GM21360 (cell line): ENCODE measurements around the gene PEX14.
"Not testable (repeated sequence)": the region's sequence is repeated elsewhere in the genome, so short reads cannot be mapped to it uniquely, and the experiment has no call there.

Source experiments
- ATAC-seq: cut with Tn5 transposase; IDR thresholded peaks from one replicate; pipeline ENCODE4 v1.9.1; 2021; ENCODE audit warnings: mild to moderate bottlenecking, moderate library complexity; ENCODE audit not compliant: unreplicated experiment

PEX14 gene, protein sequence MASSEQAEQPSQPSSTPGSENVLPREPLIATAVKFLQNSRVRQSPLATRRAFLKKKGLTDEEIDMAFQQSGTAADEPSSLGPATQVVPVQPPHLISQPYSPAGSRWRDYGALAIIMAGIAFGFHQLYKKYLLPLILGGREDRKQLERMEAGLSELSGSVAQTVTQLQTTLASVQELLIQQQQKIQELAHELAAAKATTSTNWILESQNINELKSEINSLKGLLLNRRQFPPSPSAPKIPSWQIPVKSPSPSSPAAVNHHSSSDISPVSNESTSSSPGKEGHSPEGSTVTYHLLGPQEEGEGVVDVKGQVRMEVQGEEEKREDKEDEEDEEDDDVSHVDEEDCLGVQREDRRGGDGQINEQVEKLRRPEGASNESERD

DNA sequence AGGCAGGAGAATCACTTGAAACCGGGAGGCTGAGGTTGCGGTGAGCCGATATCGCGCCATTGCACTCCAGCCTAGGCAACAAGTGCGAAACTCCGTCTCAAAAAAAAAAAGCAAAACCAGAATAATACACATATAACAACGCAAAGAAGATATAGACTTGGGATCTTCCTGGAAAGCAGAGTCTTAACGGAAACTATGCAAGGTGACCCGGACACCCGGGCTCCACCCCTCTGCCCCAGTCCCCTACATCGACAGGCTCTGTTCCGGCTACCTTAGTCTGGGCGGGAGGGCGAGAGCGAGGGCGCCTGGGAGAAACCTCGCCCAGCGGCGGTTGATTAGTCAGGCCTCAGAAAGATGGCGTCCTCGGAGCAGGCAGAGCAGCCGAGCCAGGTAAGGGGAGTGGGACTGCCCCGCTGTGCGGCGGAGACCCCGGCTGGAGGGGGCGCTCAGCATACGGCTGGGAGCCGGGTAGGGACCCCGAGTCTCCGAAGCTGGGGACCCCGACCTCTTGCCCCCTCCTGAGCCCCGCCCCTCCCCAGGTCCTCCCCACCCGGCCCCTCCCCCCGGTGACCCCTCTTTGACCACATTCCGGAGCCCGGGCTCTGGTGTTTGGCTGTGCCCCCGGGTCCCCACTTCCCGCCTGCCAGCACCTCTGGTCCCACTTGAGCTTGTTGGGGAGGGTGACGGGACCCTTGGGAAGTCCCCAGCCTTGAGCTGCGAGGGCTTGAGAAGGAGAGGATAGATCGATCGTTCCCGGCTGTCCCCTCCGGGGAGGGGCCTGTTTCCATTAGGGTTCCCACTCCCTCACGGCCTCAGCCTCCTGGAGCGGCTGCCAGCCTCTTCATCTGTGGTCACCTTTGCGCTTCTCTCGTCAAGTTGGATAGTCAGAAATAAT, at the start of gene PEX14:
TSS of gene PEX14 (plus strand) at position 338 of the 895 bp plus-strand sequence. CDS start at position 355, 17 bp downstream.
- ATAC-seq, result peak; percentile 57

DNA sequence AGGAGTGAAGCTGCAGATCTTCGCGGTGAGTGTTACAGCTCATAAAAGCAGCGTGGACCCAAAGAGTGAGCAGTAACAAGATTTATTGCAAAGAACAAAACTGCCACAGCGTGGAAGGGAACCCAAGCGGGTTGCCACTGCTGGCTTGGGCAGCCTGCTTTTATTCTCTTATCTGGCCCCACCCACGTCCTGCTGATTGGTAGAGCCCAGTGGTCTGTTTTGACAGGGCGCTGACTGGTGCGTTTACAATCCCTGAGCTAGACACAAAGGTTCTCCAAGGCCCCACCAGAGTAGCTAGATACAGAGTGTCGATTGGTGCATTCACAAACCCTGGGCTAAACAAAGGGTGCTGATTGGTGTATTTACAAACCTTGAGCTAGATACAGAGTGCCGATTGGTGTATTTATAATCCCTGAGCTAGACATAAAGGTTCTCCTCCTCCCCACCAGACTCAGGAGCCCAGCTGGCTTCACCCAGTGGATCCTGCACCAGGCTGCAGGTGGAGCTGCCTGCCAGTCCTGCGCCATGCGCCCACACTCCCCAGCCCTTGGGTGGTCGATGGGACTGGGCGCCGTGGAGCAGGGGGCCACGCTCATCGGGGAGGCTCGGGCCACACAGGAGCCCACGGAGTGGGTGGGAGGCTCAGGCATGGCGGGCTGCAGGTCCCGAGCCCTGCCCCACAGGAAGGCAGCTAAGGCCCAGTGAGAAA, 48.8 kb upstream of the PEX14 start:
- ATAC-seq, result not testable (repeated sequence)

DNA sequence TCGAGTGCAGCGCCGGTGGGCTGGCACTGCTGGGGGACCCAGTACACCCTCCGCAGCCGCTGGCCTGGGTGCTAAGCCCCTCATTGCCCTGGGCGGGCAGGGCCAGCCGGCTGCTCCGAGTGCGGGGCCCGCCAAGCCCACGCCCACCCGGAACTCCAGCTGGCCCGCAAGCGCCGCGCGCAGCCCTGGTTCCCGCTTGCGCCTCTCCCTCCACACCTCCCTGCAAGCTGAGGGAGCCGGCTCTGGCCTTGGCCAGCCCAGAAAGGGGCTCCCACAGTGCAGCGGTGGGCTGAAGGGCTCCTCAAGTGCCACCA, 48.3 kb upstream of the PEX14 start:
- not testable (repeated sequence) for ATAC-seq

- no peak for ATAC-seq
These were observed 45.8 kb upstream of the PEX14 start for GRCh38 chr1:10428984-10429383.

DNA sequence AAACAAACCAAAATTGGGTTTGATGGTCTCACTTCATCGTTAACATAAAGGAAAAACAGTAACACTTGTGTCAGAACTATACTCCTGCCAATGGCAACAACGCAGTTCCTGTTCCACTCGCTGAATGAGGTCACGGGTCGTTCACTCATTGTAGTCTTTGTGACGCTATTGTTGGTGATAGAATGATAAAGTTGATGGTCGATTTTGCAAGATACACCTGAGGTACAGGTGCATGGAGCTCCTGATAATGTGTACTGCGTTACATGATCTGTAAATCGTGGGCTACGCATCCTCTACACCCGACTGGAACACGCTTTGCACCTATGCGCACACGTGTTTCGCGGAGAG, 44.9 kb upstream of the PEX14 start:
- no peak for ATAC-seq

GRCh38 chr1:10430216-10431069, 44.3 kb upstream of the PEX14 start, which contains the start of gene CENPS:
Gene CENPS, plus strand, starts transcription at chr1:10430433. Its CDS starts 85 bp downstream, at chr1:10430518.
- peak; percentile 69 for ATAC-seq

- ATAC-seq, result no peak
These were observed 43.5 kb upstream of the PEX14 start for GRCh38 chr1:10431070-10431730.

GRCh38 chr1:10432910-10433700, 41.6 kb upstream of the PEX14 start:
- no peak for ATAC-seq

DNA sequence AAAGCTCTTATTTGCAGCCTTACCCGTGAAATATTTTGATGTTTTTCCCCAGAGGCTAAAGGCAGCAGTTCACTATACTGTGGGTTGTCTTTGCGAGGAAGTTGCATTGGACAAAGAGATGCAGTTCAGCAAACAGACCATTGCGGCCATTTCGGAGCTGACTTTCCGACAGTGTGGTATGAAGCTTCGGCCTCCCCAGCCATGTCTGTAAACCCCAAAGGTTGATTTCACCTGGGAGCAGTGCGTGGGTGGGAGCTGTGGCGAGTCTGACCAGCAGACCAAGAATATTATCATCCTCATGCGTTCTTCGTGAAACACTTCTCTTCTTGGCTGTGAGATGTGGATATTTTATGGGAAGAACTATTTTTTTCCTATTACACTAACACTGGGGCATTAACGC, 41.0 kb upstream of the PEX14 start:
- no peak for ATAC-seq

DNA sequence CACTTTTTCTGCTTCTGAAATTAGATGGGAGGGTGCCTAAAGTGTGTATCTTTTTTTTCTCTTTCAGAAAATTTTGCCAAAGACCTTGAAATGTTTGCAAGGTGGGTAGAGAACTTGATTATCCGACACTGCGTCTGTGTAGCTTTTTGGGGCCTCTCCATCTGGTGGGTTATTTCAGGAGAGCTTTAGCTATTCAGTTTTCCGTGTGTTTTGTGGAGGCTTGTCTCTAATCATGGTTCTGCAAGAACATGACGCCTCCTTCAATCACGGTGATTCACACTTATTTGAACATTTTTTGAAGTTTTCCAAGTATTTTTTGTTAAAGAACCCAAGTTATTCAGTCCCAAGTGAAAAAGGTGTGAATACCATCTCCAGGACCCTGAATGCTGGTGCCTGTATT, 40.2 kb upstream of the PEX14 start:
- ATAC-seq, result no peak

DNA sequence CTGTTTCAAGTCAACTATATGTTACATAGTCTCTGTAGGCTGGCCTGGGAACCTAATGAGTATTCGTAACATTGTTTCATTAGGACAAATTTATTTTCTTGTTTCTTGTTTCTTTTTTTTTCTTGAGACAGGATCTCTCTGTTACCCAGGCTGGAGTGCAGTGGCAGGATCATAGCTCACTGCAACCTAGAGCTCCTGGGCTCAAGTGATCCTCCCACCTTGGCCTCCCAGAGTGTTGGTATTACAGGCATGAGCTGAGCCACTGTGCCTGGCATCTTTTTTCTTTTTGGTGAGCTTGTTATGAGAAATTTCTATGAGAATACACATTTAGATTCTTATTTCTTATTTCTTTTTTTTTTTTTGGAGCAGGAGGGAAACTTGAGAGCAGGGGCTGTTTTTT, 37.7 kb upstream of the PEX14 start:
- ATAC-seq, result no peak

DNA sequence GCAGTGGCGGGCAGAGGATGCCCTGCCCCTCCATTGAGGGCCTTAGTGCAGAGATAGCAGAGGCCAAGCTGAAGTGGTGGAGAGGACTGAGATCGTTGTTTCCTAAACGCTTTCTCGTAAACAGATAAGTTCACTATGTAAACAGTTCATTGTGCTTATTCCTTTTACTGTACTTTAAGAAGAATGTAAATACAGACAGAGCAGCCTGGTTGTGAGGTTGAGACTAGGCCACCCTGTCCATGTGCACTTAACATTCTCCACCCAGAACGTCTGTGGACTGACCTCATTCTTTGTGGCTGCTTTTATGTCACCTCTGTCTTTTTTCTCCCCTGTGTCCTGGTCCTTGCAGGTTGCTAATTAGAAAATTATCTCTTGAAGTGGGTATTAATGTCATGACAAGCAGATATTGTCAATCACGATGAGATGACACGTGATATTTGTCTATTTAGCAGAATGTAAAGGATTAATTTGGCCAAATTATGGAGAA, 36.0 kb upstream of the PEX14 start:
- ATAC-seq, result no peak

GRCh38 chr1:10440305-10440704, 34.4 kb upstream of the PEX14 start:
- no peak for ATAC-seq

DNA sequence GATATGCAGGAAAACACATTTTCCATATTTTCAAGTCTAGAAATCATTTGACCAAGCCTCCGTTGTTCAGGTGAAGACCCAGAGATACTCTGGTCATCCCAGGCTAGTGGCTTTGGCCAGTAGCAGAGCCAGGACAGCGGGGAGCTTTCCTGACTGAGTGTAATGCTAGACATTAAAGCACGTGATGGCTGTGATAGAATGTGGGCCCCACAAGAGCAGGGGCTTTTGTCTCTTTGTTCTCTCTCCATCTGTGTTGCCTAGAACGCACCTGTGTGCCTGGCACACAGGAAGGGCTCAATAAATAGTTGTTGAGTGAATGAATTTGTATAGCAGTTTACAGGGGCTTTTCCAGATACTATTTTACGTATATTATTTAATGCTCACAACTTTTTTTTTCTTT, 34.0 kb upstream of the PEX14 start:
- ATAC-seq, result no peak

- no peak for ATAC-seq
These were observed 30.5 kb upstream of the PEX14 start for GRCh38 chr1:10444248-10444647.

GRCh38 chr1:10444795-10445397, 29.9 kb upstream of the PEX14 start:
- no peak for ATAC-seq

DNA sequence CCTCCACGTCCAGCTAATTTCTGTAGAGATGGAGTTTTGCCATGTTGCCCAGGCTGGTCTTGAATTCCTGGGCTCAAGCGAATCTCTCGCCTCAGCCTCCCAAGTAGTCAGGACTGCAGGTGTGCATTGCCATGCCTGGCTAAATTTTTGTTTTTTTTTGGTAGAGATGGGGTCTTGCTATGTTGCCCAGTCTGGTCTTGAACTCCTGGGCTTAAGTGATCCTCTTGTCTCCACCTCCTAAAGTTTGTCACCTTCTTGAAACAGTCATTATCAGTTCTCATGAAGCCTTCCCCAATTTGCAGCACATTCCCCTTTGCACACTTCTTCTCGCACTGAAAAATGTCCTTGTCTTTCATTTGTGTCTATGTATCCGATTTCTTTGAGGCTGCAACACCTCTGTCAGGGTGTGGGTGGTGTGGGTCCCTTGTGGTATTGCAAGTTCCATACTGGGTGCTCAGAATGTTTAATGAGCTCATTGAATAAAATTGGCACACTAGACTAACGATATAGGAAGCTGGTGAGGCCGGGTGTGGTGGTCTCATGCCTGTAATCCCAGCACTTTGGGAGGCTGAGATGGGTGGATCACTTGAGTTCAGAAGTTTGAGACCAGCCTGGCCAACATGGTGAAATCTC, 27.8 kb upstream of the PEX14 start:
- no peak for ATAC-seq

- no peak for ATAC-seq
These were observed 25.0 kb upstream of the PEX14 start, which contains the start of gene CORT for GRCh38 chr1:10449751-10450150. Gene CORT, plus strand, starts transcription at chr1:10450031. Its CDS starts 193 bp downstream, at chr1:10450224.
